Stimulated activated CD4-positive, alpha-beta T cell treated with anti-CD3 and anti-CD28 coated beads, TNF-alpha, amount 100 ng/mL, for 24 hours (primary cell): ENCODE measurements around the gene SMAD2.
"Not testable (repeated sequence)": the region's sequence is repeated elsewhere in the genome, so short reads cannot be mapped to it uniquely, and the experiment has no call there.

Source experiments
- DNase-seq, 3 experiments: peaks; one replicate each; pipeline ENCODE4 v3.0.0-alpha.2; 2020; ENCODE audit warnings: low read depth in 3 of 3

Gene SMAD2

GRCh38 chr18:47930199-47930930 is at the start of gene SMAD2:
Gene SMAD2, minus strand, starts transcription at chr18:47930659. Its CDS starts 33,903 bp downstream, at chr18:47896756.
- DNase-seq = peak; percentile 51 to 75 (median 69)

GRCh38 chr18:47979611-47980200 is 49.2 kb upstream of the SMAD2 start:
- no peak for DNase-seq

DNA sequence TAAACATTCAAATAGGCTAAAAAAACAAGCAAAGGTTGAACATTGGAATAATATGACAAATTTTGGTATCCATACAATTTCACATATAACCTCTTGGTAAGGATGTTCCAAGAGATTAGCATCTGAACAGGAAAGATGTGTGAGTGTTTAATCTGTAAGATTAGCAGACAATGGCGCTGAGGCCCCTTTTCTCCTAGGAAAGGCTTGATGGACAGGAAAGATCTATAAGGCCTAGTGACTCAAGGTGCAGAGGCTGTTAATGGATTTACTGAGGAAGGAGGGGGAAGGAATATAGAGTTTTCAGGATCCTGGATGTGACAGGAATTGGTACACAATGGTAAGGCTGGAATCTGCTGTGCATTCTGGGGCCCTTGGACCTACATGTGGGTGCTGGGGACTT is 48.1 kb upstream of the SMAD2 start:
- no peak for DNase-seq

GRCh38 chr18:47978141-47978540 is 47.7 kb upstream of the SMAD2 start:
- no peak for DNase-seq

- no peak for DNase-seq
Measured at GRCh38 chr18:47975701-47976100, 45.2 kb upstream of the SMAD2 start.

DNA sequence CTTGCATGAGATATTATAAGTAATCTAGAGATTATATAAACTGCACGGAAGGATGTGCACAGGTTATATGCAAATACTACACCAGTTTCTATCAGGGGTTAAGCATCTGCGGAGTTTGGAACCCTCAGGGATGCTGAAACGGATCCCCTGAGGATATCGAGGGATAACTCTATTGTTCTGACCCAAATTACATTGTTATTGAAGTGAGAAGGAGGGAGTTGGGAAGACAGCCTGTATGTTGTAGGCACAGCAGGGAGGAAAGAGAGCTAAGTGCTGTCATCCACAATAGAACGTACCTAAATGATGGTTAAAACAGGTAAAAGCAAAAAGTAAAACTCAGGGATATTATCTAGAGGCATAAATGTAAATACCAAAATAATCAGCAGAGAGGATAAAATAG is 44.6 kb upstream of the SMAD2 start:
- no peak for DNase-seq

GRCh38 chr18:47970664-47971531 is 40.4 kb upstream of the SMAD2 start:
- DNase-seq = no peak

DNA sequence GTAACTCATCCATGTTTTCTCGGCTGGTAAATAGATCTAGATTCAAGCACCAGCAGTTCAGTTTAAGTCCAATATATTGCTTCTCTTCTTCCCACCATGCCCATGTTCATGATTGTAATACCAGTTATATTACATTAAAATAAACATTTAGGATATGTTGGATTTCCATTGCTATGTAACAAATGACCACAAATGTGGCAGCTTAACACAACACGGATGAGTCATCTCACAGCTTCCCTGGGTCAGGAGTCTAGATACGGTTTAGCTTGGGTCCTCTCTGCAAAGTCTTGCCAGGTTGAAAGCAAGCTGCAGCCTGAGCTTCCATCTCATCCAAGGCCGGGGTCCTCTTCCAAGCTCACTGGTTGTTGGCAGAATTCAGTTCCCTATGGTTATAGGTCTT is 39.4 kb upstream of the SMAD2 start:
- no peak for DNase-seq

DNA sequence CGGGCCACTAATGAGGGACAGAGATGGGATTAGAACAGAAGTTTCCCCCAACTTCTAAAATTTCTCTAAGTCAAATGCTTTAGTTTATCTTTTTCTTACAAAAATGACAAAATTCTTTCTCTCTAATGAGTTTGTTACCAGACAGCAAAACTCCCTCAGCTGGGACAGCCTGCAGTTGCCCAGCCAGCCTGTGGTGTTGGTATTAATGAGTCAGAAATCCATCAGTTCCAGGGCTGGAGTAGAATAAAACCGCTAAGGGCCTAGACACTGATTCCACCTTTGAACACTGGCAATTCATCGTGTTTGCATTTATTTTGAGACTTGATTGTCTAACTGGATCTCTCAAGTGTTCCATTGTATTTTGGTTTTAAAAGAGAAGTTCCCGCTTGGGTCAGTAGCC is 38.3 kb upstream of the SMAD2 start:
- DNase-seq = no peak

GRCh38 chr18:47968006-47968676 is 37.7 kb upstream of the SMAD2 start:
- DNase-seq = no peak

DNA sequence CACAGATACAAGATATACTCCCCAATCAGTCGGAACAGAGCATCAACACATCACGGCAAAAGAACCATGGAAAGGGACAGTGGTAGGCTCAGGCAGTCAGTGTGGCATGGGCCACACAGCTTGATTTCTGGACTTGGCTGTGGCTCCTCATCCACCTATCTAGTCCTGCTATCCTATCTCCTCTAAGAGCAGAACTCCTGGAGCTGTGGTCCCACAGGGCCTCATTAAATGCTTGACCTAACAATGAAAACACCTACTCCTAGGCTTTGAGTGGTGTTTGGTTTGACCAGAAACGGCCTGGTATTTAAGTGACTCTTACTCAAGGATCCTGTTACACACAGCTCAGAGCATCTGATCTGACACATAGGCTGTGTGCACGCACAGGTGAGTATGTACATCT is 33.6 kb upstream of the SMAD2 start:
- DNase-seq = no peak

DNA sequence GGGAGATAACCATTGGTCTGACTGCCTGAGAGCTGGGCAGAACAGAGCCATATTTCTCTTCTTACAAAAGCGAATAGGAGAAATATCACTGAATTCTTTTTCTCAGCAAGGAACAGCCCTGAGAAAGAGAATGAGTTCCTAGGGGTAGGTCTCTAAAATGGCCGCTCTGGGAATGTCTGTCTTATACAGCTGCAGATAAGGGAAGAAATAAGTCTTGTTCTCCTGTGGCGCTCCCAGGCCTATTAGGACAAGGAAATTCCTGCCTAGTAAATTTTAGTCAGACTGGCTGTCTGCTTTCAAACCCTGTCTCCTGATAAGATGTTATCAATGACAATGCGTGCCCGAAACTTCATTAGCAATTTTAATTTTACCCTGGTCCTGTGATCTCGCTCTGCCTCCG is 30.5 kb upstream of the SMAD2 start:
- DNase-seq = not testable (repeated sequence)

DNA sequence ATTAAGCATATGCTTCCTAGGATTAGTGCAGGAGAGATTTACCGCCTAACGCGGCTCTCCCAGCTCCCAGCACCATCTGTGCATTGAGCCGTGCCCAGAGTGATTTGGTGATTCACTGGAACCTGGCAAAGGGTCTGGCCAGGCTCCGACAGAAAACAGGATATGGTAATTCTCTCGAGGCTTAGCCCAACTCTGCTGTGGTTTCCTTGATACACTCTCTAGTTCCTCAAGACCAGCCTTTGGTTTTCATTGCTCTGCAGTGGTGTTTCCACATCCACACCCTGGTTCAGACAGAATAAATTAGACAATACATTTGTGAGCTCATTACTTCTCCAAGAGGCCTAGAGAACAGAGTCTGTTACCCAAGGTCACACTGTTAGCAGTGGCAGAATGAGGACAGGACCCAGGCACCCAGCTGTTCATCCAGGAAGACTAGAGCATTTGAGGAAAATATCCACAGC is 23.0 kb upstream of the SMAD2 start:
- DNase-seq = no peak

DNA sequence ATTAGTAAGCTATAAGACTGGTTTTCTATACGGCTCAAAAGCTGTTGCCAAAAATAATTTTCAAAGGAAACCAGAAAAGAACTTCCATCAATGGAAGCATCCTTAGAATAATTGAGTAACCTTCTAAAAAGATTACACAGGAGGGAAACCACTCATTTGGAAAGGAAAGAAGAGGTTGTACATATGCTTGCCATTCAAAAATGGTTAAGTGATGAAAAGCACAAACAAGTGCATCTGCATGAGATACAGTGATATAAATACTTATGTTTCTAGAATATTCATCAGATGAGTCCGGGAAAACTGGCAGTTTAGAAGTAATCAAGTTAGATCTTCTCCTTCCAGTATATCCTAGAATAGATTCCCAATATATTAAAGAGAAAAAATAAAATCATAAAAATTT is 20.1 kb upstream of the SMAD2 start:
- no peak for DNase-seq

DNA sequence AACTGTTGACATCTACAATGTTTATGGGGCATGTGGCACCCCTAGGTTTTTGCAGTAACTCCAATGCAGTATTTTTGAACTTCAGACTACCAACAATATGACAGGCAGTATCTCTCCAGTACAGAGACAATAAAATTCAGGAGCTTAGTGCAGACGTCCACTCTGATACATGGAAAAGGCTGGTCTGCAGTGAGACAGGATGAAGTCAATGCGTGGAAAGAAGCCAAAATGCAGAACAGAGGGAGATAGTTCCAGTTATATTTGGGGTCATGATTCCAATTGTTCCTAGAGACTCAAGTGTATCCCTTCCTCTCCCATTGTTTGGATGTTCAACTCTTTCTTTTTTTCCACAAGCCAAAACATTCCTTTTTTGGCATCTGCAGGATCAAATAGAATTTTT is 18.7 kb upstream of the SMAD2 start:
- no peak for DNase-seq

DNA sequence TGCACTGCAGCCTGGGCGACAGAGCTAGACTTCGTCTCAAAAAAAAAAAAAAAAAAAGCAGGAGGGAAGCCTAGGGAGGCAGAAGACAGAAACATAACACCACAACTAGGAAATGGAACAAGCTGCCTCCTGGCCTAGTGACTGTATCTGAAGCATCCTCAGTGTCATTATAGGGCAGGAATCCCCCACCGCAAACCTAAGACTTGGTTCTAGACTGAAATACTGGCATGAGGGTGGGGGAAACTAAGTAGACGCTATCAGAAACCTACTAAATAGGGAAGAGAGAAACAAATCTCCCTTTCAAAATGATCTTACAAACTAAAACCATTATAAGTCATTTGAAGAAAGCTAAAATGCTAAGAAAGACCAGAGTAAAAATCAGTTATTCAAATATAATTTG is 16.4 kb upstream of the SMAD2 start:
- no peak for DNase-seq

DNA sequence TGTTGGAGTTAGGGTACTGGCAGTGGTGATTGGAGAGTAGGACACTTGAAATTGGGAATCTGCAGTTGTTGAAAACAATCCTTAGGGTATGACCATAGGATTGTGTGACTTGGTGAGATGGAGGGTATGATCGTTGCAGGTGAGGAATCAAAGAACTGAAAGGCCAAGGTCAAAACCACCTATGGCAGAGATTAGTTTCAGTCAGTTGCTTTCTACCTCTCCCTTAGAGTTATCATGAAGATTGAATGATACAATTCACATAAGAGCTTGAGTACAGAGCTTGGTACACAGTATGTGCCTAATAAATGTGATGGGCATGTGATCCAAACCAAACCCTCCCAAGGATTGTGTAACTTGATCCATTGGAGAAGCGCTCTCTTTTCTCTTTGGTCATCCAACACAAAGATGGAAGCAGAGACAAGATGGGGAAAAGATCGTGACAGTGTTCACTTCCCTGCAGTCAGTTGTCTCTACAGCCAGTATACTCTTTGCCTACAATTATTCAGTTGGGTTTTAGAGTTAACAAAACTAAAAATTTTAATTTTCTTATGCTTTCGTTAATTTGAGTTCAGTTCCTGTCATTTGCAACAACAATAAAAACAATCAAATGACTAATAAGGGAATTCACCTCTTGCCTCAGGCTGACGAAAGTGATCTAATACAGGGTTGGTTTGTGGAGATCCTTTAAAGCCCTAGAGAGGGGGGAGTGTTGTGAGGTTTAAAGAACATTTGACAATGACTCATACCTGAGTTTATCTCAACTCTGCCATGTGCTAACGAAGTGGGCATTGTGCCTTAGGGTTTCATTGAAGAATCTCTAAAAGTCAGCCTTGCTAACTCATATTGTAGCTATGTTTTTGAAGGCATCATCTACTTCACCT is 14.8 kb upstream of the SMAD2 start:
- DNase-seq = no peak

GRCh38 chr18:47936952-47937351 is 6.5 kb upstream of the SMAD2 start:
- no peak for DNase-seq

GRCh38 chr18:47935321-47936055 is 5.0 kb upstream of the SMAD2 start:
- DNase-seq = no peak

DNA sequence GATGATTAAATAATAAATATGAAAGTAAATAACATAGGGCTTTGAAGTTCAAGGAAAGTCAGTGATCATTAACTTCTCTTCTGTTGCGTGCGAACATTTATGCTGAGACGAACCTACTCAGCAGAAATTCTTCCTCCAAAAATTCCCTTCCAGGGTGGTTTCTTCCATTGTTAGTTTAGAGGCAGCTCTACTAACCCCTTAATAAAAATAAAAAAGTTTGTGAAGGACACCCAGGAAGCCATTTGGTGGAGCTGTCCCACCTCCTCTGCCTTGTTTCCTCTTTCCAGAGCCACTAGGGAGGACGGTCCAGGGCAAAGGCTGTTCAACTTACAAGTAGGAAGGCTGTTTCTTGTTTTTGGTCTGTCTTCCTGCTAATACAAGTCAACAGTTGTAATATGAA is 2.1 kb upstream of the SMAD2 start:
- no peak for DNase-seq
